Measurements from ENCODE around the gene WDSUB1.

WDSUB1 gene

DNA sequence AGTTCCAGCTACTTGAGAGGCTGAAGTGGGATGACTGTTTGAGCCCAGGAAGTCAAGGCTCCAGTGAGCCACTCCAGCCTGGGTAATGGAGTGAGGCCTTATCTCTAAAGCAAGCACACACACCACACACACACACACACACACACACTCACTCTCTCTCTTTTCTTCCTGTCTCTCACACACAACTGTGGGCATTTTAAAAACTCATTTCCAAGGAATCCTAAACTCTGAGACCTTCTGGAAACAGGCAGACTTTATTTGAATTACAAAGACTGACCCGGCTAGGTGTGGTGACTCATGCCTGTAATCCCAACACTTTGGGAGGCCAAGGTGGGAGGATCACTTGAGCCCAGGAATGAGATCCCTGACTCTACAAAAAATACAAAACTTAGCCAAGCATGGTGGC lies 21.3 kb downstream of the WDSUB1 start:
- DNase-seq, result no peak

DNA sequence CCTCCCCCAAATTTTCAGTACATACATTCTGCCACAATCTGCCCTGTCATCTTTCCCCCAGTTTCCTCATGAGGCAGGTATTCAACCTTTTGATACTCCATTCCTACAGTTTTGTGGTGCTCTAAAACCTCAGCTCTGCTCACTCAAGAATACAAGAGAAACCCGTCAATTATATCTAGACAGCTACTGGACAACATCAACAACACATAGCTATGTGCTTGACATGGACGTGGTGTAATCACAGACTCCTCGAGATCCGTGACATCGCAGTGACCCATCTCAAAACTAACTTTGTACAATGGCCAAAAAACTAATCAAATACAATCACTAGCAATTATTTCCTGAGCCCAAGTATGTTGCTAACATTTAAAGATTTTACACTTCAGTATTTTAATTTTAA lies 23.6 kb downstream of the WDSUB1 start:
- no peak for DNase-seq

DNA sequence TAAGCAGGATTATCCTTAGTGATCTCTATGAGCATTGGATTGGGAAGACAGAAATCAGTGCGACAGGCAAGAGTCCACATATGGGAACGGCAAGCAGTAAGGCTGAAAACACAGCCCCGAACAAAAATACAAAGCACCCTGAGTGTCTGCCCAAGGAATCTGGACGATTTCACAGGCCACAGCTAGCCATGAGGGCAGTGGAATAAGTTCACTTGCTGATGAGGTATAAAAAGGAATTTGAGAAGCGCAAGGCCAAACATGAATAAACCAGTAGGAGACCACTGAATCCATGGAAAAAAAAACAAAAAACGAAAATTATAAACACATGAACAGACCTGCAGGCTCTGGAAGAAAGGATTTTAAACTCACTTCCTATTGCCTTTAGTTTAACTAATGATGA lies 24.3 kb downstream of the WDSUB1 start:
- DNase-seq, result no peak

DNA sequence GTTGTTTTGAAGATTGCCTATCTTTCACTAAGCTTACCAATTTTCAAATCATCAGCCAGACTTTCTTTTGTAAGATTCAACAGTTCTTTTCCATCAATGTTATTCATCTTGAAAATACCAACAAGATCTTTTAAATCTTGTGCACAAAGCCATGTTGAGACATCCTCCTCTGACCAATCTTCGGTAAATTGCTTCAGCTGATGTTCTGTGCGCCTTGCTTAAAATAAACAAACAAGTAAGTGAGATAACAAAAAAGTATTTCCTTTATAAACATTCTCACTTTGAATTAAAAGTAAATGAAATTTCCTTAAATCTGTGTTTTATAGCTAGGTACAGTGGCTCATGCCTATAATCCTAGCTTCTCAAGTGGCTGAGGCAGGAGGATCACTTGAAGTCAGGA lies 30.3 kb downstream of the WDSUB1 start:
- DNase-seq, result no peak

- no peak for DNase-seq
Observed at GRCh38 chr2:159252905-159253304, 33.6 kb downstream of the WDSUB1 start.

GRCh38 chr2:159251296-159252173 lies 35.0 kb downstream of the WDSUB1 start:
- no peak for DNase-seq

DNA sequence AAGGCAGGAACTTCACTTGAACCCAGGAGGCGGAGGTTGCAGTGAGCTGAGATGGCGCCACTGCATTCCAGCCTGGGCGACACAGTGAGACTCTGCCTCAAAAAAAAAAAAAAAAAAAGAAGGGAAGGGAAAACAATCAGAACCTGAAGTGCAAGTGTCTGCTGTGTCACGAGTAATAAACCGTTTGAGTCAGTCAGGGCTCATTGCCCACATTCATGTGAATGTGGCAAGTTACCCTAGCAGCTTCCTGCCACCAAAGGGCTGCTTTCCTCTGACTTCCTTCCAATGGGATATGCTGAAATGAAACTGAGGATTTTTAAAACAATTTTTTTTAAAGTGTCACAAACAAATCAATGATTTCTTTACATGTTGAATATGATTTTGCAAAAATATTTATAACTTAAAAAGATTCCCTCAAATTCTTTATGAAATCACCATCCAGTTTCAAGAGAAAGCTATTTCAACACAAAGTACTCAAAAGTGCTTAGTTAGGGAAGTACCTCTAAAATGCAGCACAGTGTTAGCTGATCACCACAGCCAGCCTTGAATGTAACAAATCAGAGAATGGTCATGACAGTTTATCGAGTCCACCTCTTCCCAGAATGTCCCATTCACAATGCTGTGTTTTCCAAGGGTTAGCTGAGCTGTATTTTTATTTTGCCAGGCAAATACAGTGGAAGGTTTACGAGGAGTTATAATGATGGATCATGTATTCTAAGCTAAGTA lies 36.4 kb downstream of the WDSUB1 start:
- no peak for DNase-seq

GRCh38 chr2:159246325-159246988 lies 40.0 kb downstream of the WDSUB1 start:
- no peak for DNase-seq

- DNase-seq, result no peak
Observed at GRCh38 chr2:159243529-159243928, 43.0 kb downstream of the WDSUB1 start.

DNA sequence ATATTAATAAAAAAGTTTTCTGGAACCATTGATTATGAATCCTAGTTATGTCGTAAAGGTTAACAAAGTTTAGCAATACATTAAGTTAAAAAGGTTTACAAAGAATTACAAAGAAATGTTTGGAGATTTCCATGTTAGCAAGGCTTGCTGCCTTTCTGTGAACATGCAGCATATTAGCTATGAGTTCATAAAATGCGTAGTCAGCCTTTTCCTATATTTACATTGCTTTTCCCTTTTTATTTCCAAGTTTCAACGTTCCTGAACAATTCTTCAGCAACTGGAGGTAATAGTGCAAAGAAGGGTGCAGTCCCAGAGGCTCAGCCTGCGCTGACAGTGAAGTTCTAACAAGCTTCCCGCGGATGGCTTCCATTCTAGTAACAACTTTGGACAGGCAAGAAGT lies 51.6 kb downstream of the WDSUB1 start:
- DNase-seq, result no peak

DNA sequence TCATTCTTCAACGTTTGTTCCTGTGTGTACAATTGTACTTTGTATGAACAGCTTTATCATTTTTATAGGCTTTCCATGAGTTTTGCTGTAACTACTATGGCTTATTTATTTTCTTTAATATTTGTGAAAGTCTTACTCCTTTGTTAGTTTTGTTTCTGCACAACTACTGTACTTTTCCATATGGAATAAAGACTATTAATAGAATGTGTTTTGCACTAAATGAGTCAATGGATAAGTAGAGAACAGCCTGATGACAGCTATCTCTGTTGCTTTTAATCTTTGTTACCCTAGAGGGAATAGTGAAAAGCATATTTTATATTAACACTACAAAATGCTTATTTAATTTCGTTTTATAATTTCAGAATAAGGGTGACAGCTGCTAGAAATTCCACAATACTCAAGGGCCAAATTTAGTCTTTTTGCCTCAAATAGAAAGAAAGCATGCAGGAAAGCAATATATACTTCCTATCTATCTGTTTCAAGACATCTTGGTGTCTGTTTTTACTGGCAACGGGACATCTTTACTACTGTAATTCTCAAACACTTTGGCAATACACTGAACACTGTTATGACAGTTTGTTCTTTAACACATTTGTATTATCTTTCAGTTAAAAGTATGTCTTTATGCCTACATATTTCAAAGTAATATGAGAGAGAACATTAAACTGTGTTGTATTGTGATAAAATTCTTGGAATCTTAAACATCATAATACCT lies 53.9 kb downstream of the WDSUB1 start:
- DNase-seq, result no peak

DNA sequence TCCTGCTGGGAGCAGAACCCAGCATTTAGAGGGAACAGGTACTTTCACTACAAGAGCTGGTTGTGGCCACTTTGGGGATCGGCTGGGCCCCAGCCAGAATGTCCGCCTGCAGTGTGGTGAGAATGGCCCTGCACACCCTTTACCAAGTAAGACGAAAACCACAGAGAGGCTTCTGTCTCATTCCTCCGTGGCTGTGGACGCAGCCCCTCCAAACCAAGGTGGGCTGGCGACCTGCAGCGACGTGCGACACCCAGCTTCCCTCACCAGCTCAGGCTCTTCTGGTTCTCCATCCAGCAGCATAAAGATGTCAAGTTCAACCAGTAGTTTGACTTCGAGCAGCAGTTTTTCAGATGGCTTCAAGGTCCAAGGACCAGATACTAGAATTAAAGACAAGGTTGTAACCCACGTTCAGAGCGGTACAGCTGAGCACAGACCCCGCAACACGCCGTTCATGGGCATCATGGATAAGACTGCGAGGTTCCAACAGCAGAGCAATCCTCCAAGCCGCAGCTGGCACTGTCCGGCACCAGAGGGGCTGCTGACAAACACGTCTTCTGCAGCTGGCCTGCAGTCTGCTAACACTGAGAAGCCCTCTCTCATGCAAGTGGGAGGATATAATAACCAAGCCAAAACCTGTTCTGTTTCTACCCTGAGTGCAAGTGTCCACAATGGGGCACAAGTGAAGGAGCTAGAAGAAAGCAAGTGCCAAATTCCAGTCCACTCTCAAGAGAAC lies 56.2 kb downstream of the WDSUB1 start:
- no peak for DNase-seq

GRCh38 chr2:159229476-159230144 lies 56.9 kb downstream of the WDSUB1 start:
- no peak for DNase-seq

DNA sequence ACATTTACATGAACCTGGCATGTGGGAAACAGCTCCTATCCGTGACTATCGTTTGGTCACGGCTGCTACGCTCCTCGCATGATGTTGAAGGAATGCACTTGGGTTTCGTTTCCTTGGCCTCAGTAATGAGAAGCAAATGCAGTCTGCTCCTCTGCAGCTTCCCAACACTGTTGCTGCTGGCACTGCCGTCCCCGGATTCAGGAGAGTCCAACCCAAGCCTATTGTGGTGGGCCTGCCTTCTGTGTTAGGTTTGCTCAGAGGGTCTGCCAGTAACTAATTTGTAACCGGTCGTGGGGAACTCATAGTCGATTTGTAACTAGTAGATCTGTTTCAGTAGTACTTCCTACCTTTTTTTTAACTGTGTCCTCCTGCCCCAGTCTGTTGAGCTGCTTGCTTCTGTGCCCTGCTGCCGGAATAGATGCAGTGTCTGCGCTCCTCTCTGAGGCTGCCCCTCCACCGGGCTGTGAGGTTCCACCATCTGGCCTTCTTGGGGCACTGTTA lies 58.4 kb downstream of the WDSUB1 start:
- DNase-seq, result no peak

- no peak for DNase-seq
Observed at GRCh38 chr2:159227467-159227866, 59.0 kb downstream of the WDSUB1 start.

DNA sequence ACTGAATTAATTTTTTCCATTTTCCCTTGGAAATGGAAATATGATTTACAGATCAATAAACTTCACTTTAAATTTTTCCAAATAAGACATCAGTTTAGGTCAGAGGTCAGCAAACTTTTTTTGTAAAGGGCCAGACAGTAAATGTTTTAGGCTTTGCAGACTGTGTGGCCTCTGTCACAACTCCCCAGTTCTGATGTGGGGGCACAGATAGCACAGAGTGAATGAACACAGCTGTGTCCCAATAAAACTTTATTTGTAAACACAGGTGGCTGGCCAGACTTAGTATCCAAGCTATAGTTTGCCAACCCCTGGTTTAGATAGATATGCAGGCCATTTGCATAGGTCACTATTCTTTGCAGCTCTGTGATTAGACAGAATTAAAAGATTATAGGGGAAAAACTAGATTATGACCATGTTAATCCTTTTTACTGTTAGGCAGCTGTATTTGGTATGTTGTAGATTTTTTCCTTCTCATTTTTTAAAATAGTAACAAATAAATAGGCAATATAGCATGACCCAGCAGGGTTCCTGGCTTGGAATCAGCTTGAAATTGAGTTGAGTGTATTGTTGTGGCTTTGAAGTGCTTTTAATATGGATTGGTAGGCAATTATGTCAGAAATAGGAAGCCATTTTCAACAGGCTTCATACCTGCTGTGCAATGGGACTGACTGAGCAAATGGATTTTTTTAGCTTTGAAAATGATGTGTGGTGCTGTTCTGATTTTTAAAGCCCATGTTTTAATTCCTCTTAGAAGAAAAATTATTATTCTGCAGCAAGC lies 59.7 kb downstream of the WDSUB1 start:
- DNase-seq, result no peak

GRCh38 chr2:159226059-159226461 lies 60.4 kb downstream of the WDSUB1 start:
- DNase-seq, result no peak

DNA sequence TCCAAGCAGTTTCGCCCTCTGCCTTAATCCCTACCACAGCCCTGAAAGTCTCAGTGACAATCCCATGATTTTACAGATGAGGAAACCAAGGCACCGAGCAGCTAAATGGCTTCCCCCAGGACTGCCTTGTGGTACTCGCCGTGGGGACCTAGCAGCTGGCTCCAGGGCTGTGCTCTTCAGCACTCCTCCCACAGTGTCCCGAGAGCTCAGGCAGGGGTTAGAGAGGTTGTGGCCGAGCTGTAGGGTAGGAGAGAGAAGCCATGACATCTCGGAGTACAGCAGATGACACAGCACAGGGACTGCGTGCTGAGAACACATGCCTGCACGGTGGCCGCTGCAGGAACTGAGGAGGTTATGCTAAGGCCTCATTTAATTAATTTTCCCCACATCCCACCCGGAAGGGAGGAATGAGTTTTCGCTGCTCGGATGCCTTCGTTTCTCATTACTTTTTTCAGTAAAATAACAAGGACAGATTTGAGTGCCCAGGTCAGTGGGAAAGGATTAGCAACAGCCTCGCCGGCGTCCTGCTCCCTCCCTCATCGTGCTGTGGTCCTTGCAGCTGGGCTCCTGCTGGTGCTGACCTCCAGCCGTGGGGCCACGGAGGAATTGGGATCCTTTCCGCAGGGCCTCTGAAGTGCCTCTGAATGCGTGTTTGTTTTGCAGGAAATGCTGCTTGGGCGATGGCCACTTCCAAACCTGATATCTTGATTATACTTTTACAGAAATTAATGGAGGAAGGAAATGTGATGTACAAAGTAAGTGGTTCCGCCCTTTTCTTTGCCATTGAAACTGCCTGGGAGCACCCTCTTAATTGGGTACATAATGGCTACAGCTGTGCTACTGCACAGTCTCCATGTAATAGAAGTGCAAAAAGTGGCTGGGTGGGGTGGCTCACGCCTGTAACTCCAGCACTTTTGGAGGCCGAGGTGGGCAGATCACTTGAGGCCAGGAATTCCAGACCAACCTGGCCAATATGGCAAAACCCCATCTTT lies 61.2 kb downstream of the WDSUB1 start:
- DNase-seq, result no peak

DNA sequence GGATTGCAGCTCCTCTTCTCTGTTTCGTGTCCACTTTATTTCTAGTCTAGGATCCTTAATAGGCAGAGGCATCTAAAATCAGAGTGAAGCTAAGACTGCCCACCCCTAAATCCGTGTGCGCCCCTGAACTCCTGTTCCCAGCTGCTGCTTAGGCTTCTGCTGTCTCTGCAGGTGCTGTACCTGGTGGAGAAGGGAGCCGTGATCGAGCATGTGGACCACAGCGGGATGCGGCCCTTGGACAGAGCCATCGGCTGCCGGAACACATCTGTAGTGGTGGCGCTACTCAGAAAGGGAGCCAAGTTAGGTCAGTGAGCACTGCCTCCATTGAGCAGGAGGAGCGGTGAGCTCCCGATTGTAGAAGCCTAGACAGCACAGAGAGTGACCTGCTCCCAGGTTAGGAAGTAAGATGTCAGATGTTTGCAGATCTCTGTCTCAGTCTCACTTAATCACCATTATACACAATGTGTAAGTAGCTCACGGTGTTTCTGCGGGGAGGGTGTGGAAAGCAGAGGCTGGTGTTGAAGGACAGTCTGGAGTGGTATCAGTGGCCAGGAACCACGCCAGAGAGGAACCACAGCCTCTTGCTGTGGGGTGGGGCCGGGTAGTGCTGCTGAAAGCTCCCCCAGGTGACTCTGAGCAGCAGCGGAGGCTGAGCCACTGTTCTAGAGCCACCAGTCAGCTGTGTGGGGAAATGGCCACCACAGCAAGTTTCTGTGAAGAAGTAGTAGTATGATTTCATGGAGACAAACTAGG lies 62.3 kb downstream of the WDSUB1 start:
- no peak for DNase-seq

Data from CD4-positive, alpha-beta T cell treated with Interleukin-17A for 4 hours (primary cell).